BJ (cell line): ENCODE measurements around the gene TTC33. TPM values are rescaled to one million over a fixed set of nuclear protein-coding genes. Genes with fewer than 3 reads are reported as not detected.
"Not testable (repeated sequence)": the region's sequence is repeated elsewhere in the genome, so short reads cannot be mapped to it uniquely, and the experiment has no call there.

Experiments used
- CTCF ChIA-PET: fragments of 350-600 bp; formaldehyde crosslinking; extraction: SDS; loops from one replicate; lab custom pipeline; 2021; ENCODE audit warnings: antibody characterized with exemption, inconsistent platforms; lab: Yijun Ruan, JAX
- POLR2A ChIA-PET: fragments of 300-600 bp; sonication (Branson Sonifier 250); formaldehyde crosslinking; extraction: SDS; loops from one replicate; lab custom pipeline; 2021; ENCODE audit warnings: antibody characterized with exemption; lab: Charles Lee
- DNase-seq: peaks from one replicate; pipeline ENCODE4 v3.0.0-alpha.2; 2011; ENCODE audit warnings: low read depth
- H3K27me3 ChIP-seq: 2 replicates; pipeline ENCODE4 v1.6.0; 2011; ENCODE audit warnings: low read length; ENCODE audit not compliant: control insufficient read depth, insufficient read depth
- H3K36me3 ChIP-seq: 2 replicates; pipeline ENCODE4 v1.5.1; 2011; ENCODE audit warnings: low read length; ENCODE audit not compliant: control insufficient read depth, insufficient read depth
- H3K4me3 ChIP-seq: 2 replicates; pipeline ENCODE4 v1.5.1; 2011; ENCODE audit warnings: low read depth, mild to moderate bottlenecking, control low read depth, low read length
- polyA plus RNA-seq: library from polyadenylated mRNA; depleted of rRNA; stranded (reverse); fragments of >200 nt; gene quantifications from 2 replicates; pipeline ENCODE4 v1.2.3, GENCODE V29; 2011
- TF ChIP-seq, protein P1 (sequence below): IDR thresholded peaks from 2 replicates; pipeline ENCODE4 v1.5.1; 2011; ENCODE audit warnings: low read depth, mild to moderate bottlenecking, control low read depth, inconsistent platforms, low read length, moderate library complexity; ENCODE audit not compliant: insufficient read depth

TTC33 gene
- polyA plus RNA-seq, 1 experiment = 2.8 TPM

DNA sequence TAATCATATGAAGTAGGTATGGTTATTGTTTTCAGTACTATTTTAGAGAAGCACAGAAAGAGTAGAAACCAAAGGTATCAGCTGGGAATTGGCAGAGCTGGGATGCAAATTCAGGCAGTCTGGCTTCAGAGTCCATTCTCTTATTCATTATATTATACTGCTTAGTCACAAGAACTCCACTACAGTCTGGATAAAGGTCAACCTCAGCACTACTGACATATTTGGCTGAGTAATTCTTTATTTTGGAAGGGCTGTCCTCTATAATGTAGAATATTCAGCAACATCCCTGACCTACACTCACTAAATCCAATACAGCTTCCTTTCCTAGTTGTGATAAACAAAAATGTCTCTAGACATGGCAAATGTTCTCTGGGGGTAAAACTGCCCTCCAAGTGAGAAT, 38.5 kb downstream of the TTC33 start:
- CTCF ChIA-PET = interaction anchor here (0.9 to 1.8 kb wide), 2 partner anchors 1003 to 1500 kb away, joined by 3 to 6 read pairs; no protein-coding TSS in a partner anchor
- H3K4me3 ChIP-seq = no peak overlapping the region
- TF ChIP-seq, protein P1, sequence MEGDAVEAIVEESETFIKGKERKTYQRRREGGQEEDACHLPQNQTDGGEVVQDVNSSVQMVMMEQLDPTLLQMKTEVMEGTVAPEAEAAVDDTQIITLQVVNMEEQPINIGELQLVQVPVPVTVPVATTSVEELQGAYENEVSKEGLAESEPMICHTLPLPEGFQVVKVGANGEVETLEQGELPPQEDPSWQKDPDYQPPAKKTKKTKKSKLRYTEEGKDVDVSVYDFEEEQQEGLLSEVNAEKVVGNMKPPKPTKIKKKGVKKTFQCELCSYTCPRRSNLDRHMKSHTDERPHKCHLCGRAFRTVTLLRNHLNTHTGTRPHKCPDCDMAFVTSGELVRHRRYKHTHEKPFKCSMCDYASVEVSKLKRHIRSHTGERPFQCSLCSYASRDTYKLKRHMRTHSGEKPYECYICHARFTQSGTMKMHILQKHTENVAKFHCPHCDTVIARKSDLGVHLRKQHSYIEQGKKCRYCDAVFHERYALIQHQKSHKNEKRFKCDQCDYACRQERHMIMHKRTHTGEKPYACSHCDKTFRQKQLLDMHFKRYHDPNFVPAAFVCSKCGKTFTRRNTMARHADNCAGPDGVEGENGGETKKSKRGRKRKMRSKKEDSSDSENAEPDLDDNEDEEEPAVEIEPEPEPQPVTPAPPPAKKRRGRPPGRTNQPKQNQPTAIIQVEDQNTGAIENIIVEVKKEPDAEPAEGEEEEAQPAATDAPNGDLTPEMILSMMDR = no peak
- no peaks in the 10 kb centered on the region for H3K36me3 ChIP-seq
- no peaks in the 10 kb centered on the region for H3K27me3 ChIP-seq
- POLR2A ChIA-PET = no interaction called here
- no peak for DNase-seq

DNA sequence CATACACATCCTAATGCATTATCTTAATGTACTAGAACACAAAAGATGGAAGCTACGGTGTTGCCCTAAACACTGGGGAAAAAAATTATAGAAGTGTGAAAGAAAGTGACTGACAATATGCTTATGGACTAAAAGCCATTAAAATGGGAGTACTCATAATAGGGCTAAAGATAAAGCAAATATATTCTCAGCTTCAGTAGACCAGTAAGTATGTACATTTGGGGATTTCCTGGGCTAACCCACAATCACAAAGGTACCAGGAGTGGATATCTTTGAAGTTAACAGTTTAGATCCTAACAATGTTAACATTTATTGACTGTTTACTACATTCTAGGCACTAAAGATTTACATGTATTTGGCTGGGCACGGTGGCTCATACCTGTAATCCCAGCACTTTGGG, 39.2 kb downstream of the TTC33 start:
- H3K36me3 ChIP-seq = no peaks in the 10 kb centered on the region
- H3K4me3 ChIP-seq = no peak overlapping the region
- ChIA-PET CTCF (interaction anchor here (1.0 to 1.8 kb wide), 2 partner anchors 19 to 1003 kb away, joined by 3 to 6 read pairs; no protein-coding TSS in a partner anchor), POLR2A (no interaction called here)
- no peak for DNase-seq
- H3K27me3 ChIP-seq = no peaks in the 10 kb centered on the region
- TF ChIP-seq, protein P1 = no peak

DNA sequence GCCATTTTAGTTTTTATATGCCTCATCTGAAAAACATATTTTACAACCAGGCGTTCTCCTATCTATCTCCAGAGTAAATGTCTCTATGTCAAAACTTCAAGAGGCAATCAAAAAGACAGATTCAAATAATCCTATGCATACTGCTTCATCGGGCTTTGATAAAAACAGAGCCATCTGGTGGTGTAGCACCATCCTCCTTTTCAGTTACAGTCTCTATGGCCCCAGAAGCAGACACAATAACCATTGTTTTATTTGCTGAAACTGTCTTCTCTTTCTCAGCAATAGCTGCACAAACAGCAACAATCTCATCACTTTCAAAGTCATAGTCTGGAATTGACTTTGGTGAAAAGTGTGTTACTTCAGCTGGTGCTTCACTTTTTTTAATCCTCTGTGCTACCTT, 39.8 kb downstream of the TTC33 start:
- ChIA-PET POLR2A (no interaction called here), CTCF (interaction anchor here (1.0 to 1.8 kb wide), 2 partner anchors 19 to 1002 kb away, joined by 3 to 6 read pairs; no protein-coding TSS in a partner anchor)
- TF ChIP-seq, protein P1 = no peak
- no peaks in the 10 kb centered on the region for H3K27me3 ChIP-seq
- DNase-seq = no peak
- H3K36me3 ChIP-seq = no peaks in the 10 kb centered on the region
- H3K4me3 ChIP-seq = no peak overlapping the region

DNA sequence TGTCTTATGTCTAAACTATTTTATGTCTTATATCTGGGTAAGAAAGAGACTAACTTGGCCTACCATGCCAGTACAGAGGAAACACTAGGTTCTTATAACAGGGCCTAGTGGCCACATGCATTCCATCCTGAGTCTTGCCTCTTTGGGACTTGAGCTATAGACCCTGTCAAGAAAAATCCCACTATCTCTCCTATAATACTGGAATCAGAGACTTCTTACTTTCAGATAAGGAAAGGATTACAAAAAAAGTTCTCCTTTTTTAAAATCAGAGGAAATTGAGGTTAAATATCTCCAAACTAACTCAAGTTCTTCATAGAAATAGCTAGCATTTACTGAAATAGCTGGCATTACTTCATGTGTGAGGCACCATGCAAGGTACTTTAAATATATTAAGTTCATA, 41.8 kb downstream of the TTC33 start:
- Histone ChIP-seq H3K36me3 (no peaks in the 10 kb centered on the region), H3K4me3 (no peak overlapping the region), H3K27me3 (no peaks in the 10 kb centered on the region)
- ChIA-PET POLR2A (no interaction called here), CTCF (interaction anchor here (1.2 to 1.5 kb wide), 4 partner anchors 11 to 161 kb away, joined by 3 to 6 read pairs (median 4); no protein-coding TSS in a partner anchor)
- TF ChIP-seq, protein P1 = no peak
- DNase-seq = no peak

DNA sequence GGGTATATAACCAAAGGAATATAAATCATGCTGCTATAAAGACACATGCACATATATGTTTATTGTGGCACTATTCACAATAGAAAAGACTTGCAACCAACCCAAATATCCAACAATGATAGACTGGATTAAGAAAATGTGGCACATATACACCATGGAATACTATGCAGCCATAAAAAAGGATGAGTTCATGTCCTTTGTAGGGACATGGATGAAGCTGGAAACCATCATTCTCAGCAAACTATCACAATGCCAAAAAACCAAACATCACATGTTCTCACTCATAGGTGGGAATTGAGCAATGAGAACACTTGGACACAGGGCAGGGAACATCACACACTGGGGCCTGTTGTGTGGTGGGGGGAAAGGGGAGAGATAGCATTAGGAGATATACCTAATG, 45.2 kb downstream of the TTC33 start:
- not testable (repeated sequence) for DNase-seq

DNA sequence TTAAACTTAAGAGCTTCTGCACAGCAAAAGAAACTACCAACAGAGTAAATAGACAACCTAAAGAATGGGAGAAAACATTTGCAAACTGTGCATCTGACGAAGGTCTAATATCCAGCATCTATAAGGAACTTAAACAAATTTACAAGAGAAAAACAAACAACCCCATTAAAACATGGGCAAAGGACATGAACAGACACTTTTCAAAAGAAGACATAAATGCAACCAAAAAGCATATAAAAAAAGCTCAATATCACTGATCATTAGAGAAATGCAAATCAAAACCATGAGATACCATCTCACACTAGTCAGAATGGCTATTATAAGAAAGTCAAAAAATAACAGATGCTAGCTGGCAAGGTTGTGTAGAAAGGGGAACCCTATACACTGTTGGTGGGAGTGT, 50.3 kb downstream of the TTC33 start:
- H3K36me3 ChIP-seq, POLR2A ChIA-PET, H3K27me3 ChIP-seq, DNase-seq, H3K4me3 ChIP-seq: not testable (repeated sequence)
- CTCF ChIA-PET = interaction anchor here (0.6 to 1.4 kb wide), 2 partner anchors 30 to 1485 kb away, joined by 5 read pairs; no protein-coding TSS in a partner anchor

More for the DNA sequence above, 45.2 kb downstream of the TTC33 start:
- H3K4me3 ChIP-seq, CTCF ChIA-PET, H3K36me3 ChIP-seq, POLR2A ChIA-PET, H3K27me3 ChIP-seq: not testable (repeated sequence)

DNA sequence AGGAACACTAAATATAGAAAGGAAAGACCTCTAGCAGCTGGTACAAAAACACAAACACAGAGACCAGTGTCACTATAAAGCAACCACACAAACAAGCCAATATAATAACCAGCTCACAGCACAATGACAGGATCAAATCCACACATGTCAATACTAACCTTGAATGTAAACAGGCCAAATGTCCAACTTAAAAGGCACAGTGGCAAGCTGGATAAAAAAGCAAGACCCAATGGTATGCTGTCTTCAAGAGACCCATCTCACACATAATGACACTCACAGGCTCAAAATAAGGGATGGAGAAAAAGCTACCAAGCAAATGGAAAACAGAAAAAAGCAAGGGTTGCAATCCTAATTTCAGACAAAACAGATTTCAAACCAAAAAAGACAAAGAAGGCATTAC, 53.7 kb downstream of the TTC33 start:
- H3K4me3 ChIP-seq, H3K27me3 ChIP-seq, CTCF ChIA-PET, DNase-seq, POLR2A ChIA-PET, H3K36me3 ChIP-seq: not testable (repeated sequence)
